Upper lobe of right lung (tissue), 1 donor: ENCODE data around the gene AHI1. TPM values are rescaled to one million over a fixed set of nuclear protein-coding genes. Genes with fewer than 3 reads are reported as not detected.
"Not testable (repeated sequence)": the region's sequence is repeated elsewhere in the genome, so short reads cannot be mapped to it uniquely, and the experiment has no call there.

ENCODE experiments used
- ATAC-seq: fragments of 200-7000 bp; cut with Tn5 transposase; one replicate; pipeline ENCODE4 v1.9.1; 2020; ENCODE audit warnings: mild to moderate bottlenecking, moderate library complexity
- DNase-seq: peaks from one replicate; pipeline ENCODE4 v3.0.0-alpha.2; 2020
- H3K27ac ChIP-seq: fragments of 200-600 bp; one replicate; pipeline ENCODE4 v1.8.0; 2022
- H3K27me3 ChIP-seq: fragments of 200-600 bp; one replicate; pipeline ENCODE4 v1.8.0; 2022; ENCODE audit warnings: mild to moderate bottlenecking
- H3K36me3 ChIP-seq: fragments of 200-600 bp; one replicate; pipeline ENCODE4 v1.8.0; 2022
- H3K4me1 ChIP-seq: fragments of 200-600 bp; one replicate; pipeline ENCODE4 v1.8.0; 2022
- H3K4me3 ChIP-seq: fragments of 200-600 bp; one replicate; pipeline ENCODE4 v1.8.0; 2022; ENCODE audit warnings: mild to moderate bottlenecking
- H3K9me3 ChIP-seq: fragments of 200-600 bp; one replicate; pipeline ENCODE4 v1.8.0; 2022
- CTCF ChIP-seq: fragments of 200-600 bp; IDR thresholded peaks from one replicate; pipeline ENCODE4 v1.8.0; 2022; ENCODE audit warnings: antibody characterized with exemption
- intact Hi-C: fragments of 100-400 bp; cut with DNase I; formaldehyde crosslinking; loops from one replicate; pipeline ENCODE4 v1.11.0; 2022
- total RNA-seq: library from RNA; stranded (reverse); fragmentation: NEBNext Ultra II Directional; extraction: Animal tissue kit (Norgen Biotek cat#: 25700); gene quantifications from one replicate; pipeline ENCODE4 v1.2.1, GENCODE V29; 2021
- donor health status: DM: no; HTN: yes; CAD: no; lungs with severe emphysema.

The AHI1 gene
- total RNA-seq, 1 donor from 2014 or later: 33.4 TPM

- Histone ChIP-seq H3K9me3 (no peaks in the 10 kb centered on the region), H3K4me3 (no peak overlapping the region), H3K4me1 (no peaks in the 10 kb centered on the region), H3K36me3 (no peaks in the 10 kb centered on the region), H3K27ac (no peak overlapping the region), H3K27me3 (no peaks in the 10 kb centered on the region)
- intact Hi-C loops: no loop called here
- no peak for ATAC-seq
- no peak for TF ChIP-seq CTCF
- DNase-seq: no peak
Observed at GRCh38 chr6:135254471-135254870, 243.1 kb downstream of the AHI1 start.

GRCh38 chr6:135251498-135252441 is 245.8 kb downstream of the AHI1 start:
- Histone ChIP-seq H3K4me1 (no peaks in the 10 kb centered on the region), H3K9me3 (no peaks in the 10 kb centered on the region), H3K36me3 (no peaks in the 10 kb centered on the region), H3K27ac (no peak overlapping the region), H3K4me3 (no peak overlapping the region), H3K27me3 (no peaks in the 10 kb centered on the region)
- DNase-seq: no peak
- ATAC-seq: peak; percentile 74
- intact Hi-C loops: no loop called here
- TF ChIP-seq CTCF: no peak

DNA sequence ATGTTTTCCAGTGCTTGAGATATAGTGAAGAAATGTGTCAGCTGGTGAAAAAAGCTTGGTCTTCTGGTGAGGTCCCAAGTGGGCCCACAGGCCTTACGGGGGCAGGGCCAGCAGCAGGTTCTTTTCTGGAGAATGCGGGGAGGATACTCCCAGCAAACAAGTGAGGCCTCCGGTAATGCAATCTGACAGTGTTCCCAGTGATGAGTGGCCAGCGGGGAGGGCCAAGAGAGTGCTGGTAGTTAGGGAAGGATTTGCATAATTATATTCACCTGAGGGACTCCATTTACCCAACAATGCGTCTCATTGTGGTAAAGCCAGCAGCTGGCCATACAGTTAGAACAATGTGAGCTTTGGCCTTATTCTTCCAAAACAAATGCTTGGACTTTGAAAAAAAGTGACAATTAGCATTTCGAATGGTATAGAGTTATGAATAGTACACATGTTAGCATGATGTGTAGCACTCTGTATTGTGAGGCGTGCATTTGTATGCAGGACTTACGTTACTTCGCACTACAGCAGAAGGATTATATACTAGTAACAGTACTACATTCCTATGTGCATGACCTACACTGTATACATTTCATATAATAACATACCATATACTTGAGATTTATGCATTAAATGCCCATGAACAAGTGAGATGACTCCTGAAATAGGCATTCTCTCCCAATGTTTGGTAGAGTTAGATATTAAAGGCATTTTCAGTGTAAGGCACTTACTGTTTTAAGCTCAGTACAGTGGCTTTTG is 246.6 kb downstream of the AHI1 start:
- ATAC-seq (peak; percentile 20), DNase-seq (no peak)
- intact Hi-C loops: no loop called here
- H3K36me3 ChIP-seq: no peaks in the 10 kb centered on the region
- H3K4me3 ChIP-seq: no peak overlapping the region
- H3K27me3 ChIP-seq: no peaks in the 10 kb centered on the region
- no peaks in the 10 kb centered on the region for H3K9me3 ChIP-seq
- TF ChIP-seq CTCF: no peak
- H3K27ac ChIP-seq: no peak overlapping the region
- no peaks in the 10 kb centered on the region for H3K4me1 ChIP-seq

GRCh38 chr6:135250234-135250633 is 247.3 kb downstream of the AHI1 start:
- H3K27me3 ChIP-seq: no peaks in the 10 kb centered on the region
- no peak for TF ChIP-seq CTCF
- H3K4me1 ChIP-seq: no peaks in the 10 kb centered on the region
- intact Hi-C loops: no loop called here
- H3K9me3 ChIP-seq: no peaks in the 10 kb centered on the region
- DNase-seq (no peak), ATAC-seq (peak; percentile 42)
- H3K36me3 ChIP-seq: no peaks in the 10 kb centered on the region
- H3K4me3 ChIP-seq: no peak overlapping the region
- H3K27ac ChIP-seq: no peak overlapping the region

DNA sequence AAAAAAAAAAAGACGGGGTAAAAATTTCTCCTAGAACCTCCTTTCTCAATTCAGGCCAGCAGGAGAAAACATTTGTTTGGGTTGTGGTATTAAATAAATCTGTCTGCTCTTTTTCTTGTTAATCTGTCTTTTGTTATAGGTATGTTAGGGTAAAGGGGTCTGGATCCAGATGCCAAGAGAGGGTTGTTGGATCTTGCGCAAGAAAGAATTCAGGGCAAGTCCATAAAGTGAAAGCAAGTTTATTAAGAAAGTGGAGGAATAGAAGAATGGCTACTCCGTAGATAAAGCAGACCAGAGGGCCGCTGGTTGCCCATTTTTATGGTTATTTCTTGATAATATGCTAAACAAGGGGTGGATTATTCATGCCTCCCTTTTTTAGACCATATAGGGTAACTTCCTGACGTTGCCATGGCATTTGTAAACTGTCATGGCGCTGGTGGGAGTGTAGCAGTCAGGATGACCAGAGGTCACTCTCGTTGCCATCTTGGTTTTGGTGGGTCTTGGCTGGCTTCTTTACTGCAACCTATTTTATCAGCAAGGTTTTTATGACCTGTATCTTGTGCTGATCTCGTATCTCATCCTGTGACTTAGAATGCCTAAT is 251.0 kb downstream of the AHI1 start:
- H3K4me3 ChIP-seq, intact Hi-C loops: not testable (repeated sequence)

DNA sequence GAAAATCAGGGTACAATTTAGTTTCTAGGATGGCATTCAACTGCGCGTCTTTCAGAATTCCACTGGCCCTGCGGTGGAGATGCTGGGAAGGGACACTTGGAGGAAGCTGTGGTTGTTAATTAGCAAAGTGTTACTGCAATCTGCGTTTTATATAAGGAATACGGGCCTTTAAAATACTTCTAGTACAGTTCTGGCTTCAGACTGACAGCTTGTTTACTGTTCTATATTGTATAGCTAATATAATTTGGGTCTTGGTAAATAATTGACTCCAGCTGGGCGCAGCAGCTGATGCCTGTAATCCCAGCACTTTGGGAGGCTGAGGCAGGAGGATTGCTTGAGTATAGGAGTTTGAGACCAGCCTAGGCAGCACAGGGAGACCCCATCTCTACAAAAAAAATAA is 252.7 kb downstream of the AHI1 start:
- no peak for TF ChIP-seq CTCF
- H3K36me3 ChIP-seq: no peaks in the 10 kb centered on the region
- H3K4me1 ChIP-seq: no peaks in the 10 kb centered on the region
- no peak overlapping the region for H3K4me3 ChIP-seq
- intact Hi-C loops: no loop called here
- no peak overlapping the region for H3K27ac ChIP-seq
- H3K9me3 ChIP-seq: no peaks in the 10 kb centered on the region
- H3K27me3 ChIP-seq: no peaks in the 10 kb centered on the region
- ATAC-seq (no peak), DNase-seq (no peak)

More for the DNA sequence above, 251.0 kb downstream of the AHI1 start:
- not testable (repeated sequence) for H3K27ac ChIP-seq, H3K9me3 ChIP-seq, ATAC-seq, H3K27me3 ChIP-seq, DNase-seq, H3K36me3 ChIP-seq, H3K4me1 ChIP-seq
